ENCODE data around the gene RBBP8NL.

Gene RBBP8NL

DNA sequence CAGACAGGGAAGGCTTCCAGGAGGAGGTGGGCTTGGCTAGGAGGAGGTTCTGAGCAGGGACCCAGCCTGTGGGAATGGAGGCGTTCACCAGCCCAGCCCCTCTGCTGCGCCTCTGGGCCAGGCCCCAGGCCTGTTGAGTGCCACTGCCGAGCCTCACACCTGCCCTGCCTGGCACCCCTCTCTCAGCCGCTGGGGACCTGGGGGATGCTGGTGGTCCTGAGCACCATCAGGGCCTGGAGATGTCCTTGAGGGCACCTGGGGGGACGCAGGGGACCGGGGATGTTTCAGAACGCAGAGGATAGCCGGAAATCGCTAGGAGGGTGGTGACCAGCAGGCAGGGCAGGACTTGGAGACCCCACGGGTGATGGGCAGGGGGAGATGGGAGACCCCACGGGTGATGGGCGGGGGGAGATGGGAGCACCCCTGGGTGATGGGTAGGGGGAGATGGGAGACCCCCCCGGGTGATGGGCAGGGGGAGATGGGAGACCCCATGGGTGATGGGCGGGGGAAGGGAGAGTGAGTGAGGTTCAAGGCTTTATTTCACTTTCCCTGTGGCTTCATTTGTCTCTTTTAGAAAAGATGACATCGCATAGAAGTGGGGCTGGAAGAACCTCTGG is 35.7 kb upstream of the RBBP8NL start:
- DNase-seq (ENCODE audit: low spot score), result no peak

DNA sequence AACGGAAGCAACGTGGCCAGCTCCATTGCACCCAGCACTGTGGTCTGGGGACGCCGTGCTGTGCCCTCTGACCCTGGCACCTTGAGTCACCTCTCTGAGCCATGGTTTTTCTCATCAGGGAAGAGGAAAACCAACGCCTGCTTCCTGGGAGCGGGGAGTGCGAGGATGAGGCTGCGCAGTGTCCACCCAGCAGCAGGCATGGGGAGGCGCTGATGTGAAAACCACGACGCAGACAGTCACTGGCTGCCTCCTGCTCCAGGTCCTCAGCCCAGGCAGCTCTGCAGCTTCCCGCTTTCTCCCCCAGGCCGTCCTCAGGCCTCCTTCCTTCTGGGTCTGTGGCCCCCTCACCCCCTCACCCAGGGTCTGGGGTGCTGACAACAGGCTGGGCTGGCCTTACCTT is 34.5 kb upstream of the RBBP8NL start:
- no peak for DNase-seq (ENCODE audit: low spot score)

DNA sequence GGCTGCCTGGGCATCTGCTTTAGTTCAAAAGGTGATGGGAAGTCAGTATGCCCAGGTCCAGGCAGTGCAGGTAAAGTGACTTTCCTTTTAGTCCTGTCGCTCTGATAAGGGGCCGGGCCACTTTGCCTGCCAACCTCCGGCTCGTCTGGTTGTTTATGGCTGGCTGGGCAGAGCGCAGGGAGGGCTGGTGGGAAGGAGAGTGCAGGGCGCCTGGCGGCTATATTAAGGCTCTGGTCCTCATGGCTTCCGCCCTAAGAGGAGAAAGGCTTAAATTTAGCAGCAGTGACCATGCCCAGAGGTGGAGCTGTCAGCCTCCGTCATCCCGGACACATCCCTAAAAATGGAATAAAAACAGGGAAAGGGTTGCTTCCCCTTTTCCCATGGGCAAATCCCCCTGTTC is 33.8 kb upstream of the RBBP8NL start:
- no peak for DNase-seq (ENCODE audit: low spot score)

DNA sequence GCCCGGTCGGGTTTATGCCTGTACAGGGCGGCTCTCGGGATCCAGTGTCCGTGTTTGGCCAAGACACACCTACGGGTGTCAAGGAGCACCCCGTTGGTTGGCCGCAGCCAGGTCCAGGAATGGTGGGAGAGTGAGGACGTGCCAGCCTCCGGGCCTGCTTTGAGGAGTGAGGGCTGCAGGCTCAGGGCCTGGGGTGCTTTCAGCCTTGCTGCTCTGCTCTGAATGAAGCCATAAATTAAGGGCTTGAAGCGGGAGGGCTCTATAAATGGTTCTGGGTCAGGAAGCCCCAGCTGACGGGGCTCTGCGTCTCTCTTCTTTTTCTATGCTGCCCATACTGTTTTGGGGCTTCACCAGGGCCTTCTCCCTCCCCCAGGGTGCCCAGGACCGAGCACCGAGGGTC is 33.3 kb upstream of the RBBP8NL start:
- DNase-seq (ENCODE audit: low spot score), result no peak

DNA sequence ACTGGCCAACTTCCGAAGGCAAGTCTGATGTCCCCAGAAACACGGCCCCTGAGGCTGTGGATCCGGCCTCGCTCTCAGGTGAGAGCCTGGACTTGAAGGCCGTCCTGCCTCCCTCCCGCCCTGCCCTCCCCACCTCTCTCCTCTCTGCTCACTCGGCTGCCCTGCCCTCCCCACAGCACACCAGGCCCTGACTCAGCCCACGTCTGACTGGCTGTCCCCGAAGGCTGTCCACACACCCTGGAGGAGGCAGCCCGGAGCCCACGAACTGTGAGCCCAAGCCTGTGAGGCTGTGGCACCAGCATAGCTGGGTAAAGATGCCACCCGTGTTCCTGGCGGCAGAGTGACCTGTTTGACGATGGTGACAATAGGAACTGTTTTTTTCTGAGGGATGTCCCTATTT is 32.1 kb upstream of the RBBP8NL start:
- DNase-seq (ENCODE audit: low spot score), result no peak

DNA sequence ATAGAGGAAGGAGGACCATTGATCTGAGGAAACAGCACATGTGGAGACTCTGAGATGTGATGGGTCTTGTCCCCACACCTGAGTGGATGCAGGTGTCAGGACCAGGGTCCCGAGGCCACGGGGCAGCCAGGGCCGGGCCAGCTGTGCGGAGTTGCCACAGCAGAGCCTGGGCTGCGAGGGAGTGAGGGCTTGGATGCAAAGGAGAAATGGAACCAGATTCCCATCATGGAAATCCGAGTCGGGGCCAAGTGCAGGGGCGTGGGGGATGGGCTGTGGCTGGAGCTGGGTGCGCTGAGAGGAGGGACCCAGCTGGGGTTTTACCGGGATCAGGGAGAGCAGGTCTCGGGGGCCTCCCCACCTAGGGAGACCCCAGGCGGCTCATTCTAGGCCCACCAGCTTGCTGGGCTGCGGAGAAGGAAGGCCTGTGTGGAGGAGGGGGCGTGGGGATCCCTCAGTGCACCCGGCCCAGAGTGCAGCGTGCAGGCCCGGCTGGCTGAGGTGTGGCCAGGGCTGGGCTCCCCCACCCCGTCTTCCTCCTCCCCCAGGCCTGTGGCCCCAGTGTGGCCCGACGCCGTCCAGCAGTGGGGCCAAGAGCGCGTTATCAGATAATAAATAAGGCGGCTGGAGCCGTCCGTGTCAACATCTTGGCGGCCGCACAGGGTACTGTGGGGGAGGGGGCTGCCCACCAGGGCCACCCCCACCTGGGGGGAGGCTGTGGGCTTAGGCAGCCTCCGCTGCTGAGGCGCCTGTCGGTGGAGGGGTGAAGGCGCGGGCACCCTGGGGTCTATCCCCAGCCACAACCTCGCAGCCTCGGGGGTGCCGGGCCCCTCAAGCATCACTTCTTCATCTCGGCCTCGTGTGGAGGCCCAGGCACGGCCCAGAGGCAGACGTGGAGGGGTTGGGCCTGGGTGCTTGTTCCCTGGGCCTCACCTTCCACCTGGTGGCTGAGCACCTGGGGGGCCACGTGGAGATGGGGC is 31.2 kb upstream of the RBBP8NL start:
- no peak for DNase-seq (ENCODE audit: low spot score)

DNA sequence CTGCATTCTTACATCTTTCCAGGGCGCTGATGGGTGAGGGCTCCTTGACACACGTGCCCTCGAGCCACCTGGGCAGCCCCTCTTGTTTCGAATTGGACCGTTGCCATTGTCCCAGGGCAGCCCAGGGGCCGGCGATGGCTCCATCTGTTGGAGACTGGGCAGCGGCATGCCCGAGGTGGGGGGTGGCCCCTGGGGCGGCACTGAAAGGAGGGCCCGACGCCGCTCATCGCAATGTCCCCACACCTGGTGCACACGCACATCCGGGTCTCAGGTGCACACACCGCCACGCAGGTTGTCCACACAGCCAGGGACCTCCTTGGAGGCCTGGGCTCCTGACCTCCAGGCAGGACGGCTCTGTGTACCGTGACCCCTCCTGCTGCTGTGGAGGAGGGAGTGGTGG is 30.5 kb upstream of the RBBP8NL start:
- no peak for DNase-seq (ENCODE audit: low spot score)

DNA sequence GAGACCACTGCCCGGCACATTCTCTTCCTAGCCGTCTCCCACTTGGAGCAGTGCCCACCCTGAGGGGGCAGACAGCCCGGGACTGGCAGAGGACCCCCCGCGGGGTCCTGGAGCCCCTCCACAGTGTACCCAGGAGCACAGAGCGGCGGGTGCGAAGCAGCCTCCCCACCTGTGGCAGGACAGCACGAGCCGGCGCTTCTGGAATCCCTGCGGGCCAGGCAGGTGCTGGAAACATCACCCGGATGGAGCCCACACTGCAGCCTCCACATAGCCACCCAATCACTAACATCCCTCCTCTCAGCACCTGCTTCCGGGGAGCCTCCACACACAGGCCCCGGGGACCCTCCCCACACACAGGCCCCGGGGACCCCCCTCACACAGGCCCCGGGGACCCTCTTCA is 29.8 kb upstream of the RBBP8NL start:
- no peak for DNase-seq (ENCODE audit: low spot score)

DNA sequence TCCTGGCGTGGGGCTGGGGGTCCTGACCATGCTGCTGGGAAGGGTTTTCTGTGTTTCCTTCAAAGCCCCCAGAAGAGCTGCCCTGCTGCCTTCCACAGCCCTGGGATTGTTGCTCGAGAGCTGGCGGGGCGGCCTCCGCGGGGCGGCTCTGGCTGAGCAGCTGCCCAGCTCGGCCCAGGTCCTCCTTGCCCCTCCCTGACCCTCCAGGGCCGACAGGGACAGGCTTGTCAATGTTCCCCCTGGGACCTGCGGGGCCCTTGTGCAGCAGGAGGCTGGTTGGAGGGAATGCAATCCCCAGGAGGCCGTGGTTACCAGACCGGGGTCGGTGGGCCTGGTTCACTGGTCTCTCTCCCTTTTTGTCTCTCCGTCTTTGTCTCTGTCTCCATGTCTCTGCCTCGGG is 28.6 kb upstream of the RBBP8NL start:
- DNase-seq (ENCODE audit: low spot score), result no peak

DNA sequence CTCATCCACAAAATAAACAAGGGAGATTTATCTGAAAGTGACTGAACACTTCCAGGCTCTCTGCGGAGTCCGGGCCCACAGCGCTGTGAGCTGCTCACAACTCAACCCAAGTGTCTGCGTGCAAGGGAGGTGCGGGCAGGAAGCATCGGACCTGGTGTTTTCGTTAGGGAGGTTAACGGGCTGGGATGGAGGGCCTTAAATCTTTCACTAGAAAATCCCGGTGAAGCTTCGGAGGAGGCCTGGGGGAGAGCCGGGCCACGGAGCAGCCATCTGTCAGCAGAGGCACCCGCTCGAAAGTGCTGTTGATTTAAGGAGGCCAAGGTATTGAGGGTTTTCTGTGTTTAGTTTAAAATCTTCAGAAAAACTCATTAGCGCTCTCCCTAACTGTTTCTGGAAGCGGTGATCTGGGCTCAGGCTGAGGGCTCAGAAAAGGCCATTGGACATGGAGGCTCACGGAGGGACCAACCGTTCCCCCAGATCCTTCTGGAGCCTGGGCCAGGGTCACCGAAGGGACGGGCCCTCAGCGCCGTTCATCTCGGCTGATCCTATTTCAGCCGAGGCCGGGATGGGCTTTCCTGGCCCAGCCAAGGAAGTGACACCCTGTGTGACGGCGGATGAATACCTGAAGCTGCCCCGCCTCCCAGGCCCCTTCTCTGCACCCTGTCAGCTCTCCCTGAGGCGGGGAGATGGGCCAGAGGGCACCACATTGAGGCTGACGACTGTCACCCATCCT is 27.7 kb upstream of the RBBP8NL start:
- no peak for DNase-seq (ENCODE audit: low spot score)

DNA sequence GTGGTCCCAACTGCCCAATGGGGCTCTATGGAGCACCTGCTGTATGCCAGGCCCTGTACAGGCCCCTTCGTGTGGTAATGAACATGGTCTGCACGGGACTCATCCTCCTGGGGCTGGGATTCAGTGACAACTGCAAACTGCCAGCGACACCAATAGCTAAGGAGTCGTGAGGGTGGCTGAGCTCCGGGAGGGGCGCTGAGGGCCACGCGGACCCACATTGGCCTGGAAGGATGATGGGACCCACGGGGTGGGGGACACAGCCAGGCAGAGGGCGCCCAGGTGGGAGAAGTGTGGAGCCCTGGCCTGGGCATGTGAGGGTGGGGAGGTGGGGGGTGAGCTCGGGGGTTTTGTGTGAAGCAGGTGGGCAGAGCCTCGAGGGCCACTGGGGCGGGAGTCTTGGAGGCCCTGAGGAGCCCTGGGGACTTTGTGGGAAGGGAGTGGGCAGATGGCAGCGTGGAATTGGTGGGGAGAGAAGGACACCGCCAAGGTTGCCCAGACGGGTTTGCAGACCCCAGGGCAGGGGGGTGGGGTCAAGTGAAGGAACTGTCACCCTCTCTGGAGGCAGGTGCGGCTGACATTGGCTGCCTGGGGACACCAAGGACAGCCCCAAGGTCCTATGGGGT is 26.0 kb upstream of the RBBP8NL start:
- no peak for DNase-seq (ENCODE audit: low spot score)

DNA sequence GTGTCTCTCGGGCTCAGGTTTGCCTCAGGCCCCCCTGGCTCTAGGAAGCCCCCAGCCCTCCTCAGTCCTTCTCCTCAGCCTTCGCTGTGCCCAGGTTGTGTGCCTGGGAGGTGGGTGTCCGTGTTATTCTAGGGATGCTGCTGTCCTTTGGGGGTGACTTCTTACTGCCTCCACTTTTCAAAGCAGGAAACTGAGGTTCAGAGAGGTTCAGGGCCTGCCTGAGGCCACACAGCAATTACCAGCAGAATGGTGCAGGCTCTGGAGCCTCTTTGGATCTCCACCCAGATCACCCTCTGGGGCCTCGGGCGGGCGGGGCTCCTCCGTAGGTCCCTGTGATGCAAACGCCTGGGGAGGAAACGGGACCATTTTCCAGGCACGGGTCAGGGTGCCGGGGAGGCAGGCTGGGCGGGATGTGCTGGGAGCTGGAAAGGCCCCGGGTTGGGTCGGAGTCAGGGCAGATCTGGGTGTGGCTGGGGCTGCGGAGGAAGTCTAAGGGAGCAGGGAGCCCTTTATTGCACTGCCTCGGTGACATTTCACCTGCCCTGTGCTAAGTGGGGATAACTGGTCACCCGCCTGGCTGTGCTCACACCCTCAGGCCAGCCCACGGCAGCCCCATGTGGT is 25.2 kb upstream of the RBBP8NL start:
- DNase-seq (ENCODE audit: low spot score), result no peak

DNA sequence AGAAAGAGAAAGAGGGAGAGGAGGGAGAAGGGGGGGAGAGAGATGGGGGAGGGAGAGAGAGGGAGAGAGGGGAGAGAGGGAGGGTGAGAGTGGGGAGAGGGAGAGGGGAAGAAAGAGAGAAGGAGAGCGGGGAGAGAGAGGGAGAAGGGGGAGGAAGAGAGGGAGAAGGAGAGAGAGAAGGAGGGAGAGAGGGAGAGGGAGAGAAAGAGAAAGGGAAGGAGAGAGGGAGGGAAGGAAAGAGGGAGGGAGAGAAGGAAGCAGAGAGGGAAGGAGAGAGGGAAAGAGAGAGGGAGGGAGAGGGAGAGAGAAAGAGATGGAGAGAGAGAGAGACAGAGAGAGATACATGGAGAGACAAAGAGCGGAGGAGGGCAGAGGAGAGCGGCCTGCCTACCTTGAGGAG is 24.6 kb upstream of the RBBP8NL start:
- DNase-seq (ENCODE audit: low spot score), result no peak

DNA sequence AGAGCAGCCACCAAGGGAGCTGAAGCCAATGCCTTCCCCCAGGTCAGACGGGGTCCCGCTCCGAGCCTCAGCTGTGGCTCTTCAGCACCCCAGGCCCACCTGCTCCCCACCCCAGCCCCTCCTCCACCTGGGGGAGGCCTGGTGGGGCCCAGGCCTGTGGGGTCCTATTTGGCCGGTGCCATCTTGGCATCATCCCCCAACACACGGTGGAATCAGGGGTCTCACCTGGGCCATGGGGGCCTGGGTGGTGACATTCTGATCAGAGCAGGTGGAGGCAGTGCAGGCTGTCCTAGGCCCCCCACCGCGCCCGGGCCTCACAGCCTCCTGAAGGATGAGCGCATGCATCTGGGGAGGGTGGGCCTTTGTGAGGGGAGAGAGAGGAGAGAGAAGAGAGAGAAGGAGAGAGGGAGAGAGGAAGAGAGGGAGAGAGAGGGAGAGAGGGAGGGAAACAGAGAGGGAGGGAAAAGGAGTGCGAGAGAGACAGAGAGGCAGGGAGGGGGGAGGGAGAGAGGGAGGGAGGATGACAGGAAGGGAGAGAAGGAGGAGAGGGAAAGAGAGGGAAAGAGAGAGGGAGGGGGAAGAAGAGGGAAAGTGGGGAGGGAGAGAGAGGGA is 23.9 kb upstream of the RBBP8NL start:
- DNase-seq (ENCODE audit: low spot score), result no peak

DNA sequence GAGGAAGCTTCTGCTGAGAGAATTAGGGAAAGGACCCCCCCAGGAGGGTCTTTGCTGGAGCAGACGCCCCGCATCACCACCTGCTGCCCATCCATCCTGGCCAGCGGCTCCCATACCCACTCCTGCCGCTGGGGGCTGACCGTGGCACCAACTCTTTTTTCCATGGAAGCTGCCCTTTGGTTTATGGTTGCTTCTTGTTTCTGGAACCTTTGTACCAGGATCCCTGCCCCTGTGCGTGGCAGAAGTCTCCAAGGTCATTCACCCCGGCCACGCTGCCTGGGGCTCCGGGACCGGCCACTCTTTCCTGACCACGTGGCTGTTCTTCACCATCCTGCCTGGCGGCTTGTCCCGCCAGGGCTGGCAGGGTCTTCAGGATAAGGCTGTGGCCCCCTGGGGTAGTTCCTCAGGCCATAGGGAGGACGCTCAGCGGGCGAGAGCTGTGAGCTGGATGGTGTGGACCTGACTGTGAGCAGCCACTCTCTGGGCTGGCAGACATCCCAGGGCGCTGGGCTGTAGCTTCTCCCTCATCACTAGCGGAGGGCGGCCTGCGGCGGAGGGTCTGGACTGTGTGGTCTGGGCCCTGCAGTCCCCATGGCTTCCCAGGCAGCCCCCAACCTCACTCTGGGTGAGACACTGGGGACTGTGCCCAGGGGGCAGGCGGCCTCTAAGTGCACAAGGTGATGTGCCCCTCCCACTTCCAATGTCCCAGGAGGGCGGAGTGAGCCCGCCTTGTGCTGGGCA is 22.8 kb upstream of the RBBP8NL start:
- no peak for DNase-seq (ENCODE audit: low spot score)

DNA sequence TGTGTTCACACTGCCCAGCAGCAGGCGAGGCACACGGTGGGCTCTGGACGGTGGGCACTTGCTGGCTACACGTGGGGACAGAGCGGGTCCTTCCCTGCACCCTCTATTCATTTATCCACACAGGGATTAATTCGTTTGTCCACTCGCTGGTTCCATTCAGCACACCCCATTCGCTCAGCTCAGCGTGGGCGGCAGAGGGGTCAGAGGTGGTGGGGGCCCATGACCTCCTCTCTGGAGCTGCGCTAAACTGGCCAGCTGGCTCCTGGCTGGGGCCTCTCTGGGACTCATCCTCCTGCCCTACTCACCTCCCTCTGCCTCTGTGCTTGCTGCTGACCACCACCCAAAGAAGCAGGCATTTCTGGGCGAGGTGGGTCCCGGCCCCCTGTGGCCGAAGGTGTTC is 21.4 kb upstream of the RBBP8NL start:
- DNase-seq (ENCODE audit: low spot score), result no peak

DNA sequence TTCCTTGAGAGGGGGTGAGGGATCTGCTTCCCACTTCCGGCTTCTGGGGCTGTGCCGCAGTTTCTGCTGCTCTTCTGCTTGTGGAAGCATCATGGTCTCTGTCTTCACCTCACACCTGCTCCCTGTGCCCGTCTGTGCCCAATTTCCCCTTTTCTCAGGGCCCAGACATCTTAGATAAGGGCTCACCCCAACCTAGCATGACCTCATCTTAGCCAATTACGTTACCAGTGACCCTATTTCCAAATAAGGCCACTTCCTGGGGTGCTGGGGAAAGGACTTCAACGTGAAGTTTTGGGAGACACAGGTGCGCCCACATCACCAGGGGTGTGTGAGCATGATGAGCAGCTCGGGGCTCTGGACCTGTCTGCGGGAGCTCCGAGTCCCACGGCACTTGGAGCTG is 20.7 kb upstream of the RBBP8NL start:
- DNase-seq (ENCODE audit: low spot score), result no peak

DNA sequence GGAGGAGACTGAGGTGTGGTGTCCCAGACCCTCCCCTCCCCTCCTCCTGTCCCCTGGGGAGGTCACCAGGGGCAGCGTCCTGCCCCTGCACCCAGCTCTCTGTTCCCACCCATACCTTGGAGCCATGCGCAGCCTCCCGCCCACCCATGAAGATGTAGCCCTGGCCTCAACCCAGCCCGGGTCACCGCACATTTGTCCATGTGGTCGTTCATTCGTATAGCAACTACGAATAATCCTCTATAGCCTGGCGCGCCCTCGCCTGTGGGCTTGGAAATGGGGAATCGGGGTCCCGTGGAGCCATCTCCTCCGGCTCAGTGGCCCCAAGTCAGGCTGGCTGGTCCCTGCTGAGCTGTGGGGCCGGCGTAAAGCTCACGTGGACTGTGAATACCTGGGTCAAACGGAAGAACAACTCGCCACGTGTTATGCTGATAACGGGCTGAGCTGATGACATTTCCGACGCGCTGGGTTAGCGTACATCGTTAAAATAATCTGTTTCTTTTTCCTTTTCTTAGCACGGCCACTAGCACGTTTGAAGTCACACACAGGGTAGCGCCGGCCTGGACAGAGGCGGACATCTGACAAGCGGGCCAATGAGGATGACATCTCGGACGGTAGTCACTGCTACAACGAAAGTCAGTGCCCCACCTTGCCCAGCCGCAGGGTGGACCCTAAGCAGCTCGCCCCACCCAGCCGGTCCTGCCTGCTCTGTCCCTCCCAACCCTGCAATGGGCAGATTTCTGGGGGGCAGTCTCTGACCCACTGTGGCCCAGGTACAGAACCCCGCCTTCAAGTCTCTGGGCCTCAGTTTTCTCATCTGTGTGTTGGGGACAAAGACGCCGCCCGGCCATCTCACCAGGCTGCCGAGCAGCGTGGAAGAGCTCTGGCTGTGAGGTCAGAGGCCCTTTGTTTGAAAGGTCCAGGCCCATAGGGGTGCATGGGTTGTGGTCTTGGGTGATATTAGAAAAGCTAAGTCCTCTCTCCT is 19.8 kb upstream of the RBBP8NL start:
- DNase-seq (ENCODE audit: low spot score), result no peak

DNA sequence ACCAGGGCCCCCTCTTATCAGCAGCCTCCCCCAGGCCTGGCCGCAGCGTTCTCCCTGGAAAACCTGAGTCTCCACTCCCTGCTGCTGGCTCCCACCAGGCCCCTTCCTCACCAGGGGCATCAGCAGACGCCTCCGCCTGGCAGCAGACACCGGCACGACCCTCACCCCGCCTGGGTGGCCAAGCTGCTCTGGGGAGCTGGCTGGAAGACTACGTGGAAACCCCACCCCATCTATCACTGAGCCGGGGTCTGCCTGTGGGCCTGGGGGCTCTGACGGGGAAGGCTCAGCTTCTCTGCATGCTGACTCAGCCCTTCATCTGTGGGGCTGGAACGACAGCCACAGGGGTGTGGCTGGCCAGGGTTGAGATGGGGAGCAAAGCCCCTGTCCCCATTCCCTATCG is 19.1 kb upstream of the RBBP8NL start:
- no peak for DNase-seq (ENCODE audit: low spot score)
